IMR-90 (cell line): Measurements from ENCODE around the gene ASCL3.

ENCODE experiments used
- CHD1 ChIP-seq: IDR thresholded peaks from 2 replicates; pipeline ENCODE4 v1.6.1; 2012; ENCODE audit warnings: low read depth, low read length, improper control_type of control experiment
- MAFK ChIP-seq: IDR thresholded peaks from 2 replicates; pipeline ENCODE4 v1.6.1; 2012; ENCODE audit warnings: low read depth, low read length, improper control_type of control experiment
- MXI1 ChIP-seq: IDR thresholded peaks from 2 replicates; pipeline ENCODE4 v1.6.1; 2012; ENCODE audit warnings: low read depth, mild to moderate bottlenecking, low read length, moderate library complexity, borderline replicate concordance
- POLR2A ChIP-seq: IDR thresholded peaks from 2 replicates; pipeline ENCODE4 v1.6.1; 2012; ENCODE audit warnings: mild to moderate bottlenecking, low read depth, low read length
- RCOR1 ChIP-seq: IDR thresholded peaks from 2 replicates; pipeline ENCODE4 v1.6.1; 2012; ENCODE audit warnings: mild to moderate bottlenecking, low read length, improper control_type of control experiment; ENCODE audit not compliant: insufficient replicate concordance
- RFX5 ChIP-seq: IDR thresholded peaks from 2 replicates; pipeline ENCODE4 v1.8.0; 2012; ENCODE audit warnings: low read depth, mild to moderate bottlenecking, low read length, moderate library complexity
- TF ChIP-seq, protein P1 (sequence below): conservative IDR thresholded peaks from 2 replicates; pipeline ENCODE4 v1.5.1; 2012; ENCODE audit warnings: mild to moderate bottlenecking, low read depth, low read length, improper control_type of control experiment
- TF ChIP-seq, protein P2 (sequence below): fragments of 150-350 bp; IDR thresholded peaks from 2 replicates; pipeline ENCODE4 v1.6.1; 2017; ENCODE audit warnings: mild to moderate bottlenecking, antibody characterized with exemption, low read length, low read depth

DNA sequence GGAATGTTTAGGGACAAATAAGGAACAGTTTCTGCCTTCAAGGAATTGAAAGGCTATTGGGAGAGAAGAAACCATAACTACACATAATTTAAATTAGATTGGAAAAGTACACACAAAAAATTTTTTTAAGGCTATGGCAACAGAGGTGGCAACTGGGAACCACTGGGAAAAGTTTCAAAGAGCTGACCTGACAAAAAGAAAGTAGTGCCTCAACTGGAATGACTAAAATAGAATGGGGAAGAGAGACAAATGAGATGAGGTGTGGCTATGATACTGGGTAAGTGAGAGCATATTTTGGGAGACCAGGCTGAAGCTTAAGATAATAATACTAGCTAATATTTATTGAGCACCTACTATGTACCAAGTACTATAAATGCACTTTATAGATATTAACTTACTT, 34.7 kb downstream of the ASCL3 start:
- TF ChIP-seq, protein P1, sequence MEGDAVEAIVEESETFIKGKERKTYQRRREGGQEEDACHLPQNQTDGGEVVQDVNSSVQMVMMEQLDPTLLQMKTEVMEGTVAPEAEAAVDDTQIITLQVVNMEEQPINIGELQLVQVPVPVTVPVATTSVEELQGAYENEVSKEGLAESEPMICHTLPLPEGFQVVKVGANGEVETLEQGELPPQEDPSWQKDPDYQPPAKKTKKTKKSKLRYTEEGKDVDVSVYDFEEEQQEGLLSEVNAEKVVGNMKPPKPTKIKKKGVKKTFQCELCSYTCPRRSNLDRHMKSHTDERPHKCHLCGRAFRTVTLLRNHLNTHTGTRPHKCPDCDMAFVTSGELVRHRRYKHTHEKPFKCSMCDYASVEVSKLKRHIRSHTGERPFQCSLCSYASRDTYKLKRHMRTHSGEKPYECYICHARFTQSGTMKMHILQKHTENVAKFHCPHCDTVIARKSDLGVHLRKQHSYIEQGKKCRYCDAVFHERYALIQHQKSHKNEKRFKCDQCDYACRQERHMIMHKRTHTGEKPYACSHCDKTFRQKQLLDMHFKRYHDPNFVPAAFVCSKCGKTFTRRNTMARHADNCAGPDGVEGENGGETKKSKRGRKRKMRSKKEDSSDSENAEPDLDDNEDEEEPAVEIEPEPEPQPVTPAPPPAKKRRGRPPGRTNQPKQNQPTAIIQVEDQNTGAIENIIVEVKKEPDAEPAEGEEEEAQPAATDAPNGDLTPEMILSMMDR = no peak
- TF ChIP-seq POLR2A = no peak
- TF ChIP-seq RCOR1 = no peak
- TF ChIP-seq MAFK = no peak
- TF ChIP-seq, protein P2, sequence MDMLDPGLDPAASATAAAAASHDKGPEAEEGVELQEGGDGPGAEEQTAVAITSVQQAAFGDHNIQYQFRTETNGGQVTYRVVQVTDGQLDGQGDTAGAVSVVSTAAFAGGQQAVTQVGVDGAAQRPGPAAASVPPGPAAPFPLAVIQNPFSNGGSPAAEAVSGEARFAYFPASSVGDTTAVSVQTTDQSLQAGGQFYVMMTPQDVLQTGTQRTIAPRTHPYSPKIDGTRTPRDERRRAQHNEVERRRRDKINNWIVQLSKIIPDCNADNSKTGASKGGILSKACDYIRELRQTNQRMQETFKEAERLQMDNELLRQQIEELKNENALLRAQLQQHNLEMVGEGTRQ = no peak
- TF ChIP-seq CHD1 = no peak
- TF ChIP-seq RFX5 = no peak
- TF ChIP-seq MXI1 = no peak
